ENCODE data around the gene SPSB1. TPM values are rescaled to one million over a fixed set of nuclear protein-coding genes. Genes with fewer than 3 reads are reported as not detected.

Gene SPSB1
- total RNA-seq, 1 donor from 2014 or later, result 78.6 TPM

DNA sequence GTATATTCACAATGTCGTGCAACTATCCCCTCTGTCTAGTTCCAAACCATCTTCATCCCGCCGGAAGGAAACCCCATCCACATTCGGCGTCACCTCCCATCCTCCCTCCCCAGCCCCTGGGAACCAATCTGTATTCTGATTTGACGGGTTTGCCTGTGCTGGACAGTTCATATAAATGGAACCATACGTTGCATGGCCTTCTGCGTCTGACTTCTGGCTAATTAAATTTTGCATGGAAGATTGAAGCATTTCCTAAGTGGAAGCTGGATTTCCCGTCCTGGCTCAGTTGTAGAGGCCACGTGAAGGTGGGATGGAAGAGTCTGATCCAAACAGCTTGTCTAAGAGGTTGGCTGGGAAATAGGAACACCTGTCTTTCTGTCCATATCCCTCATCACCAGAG, 14.6 kb downstream of the SPSB1 start:
- Mint-ChIP-seq H3K4me3 (ENCODE audit: unreplicated experiment) (peak overlapping the region; percentile 65), H3K36me3 (ENCODE audit: unreplicated experiment) (no peaks in the 10 kb centered on the region), H3K4me1 (ENCODE audit: low read depth, unreplicated experiment) (peaks cover 78% of the 10 kb centered on the region), H3K27me3 (ENCODE audit: unreplicated experiment) (peaks cover 13% of the 10 kb centered on the region), H3K9me3 (ENCODE audit: unreplicated experiment) (peaks cover 7% of the 10 kb centered on the region), H3K27ac (ENCODE audit: unreplicated experiment) (peak overlapping the region; percentile 59)
- TF ChIP-seq, protein P1, sequence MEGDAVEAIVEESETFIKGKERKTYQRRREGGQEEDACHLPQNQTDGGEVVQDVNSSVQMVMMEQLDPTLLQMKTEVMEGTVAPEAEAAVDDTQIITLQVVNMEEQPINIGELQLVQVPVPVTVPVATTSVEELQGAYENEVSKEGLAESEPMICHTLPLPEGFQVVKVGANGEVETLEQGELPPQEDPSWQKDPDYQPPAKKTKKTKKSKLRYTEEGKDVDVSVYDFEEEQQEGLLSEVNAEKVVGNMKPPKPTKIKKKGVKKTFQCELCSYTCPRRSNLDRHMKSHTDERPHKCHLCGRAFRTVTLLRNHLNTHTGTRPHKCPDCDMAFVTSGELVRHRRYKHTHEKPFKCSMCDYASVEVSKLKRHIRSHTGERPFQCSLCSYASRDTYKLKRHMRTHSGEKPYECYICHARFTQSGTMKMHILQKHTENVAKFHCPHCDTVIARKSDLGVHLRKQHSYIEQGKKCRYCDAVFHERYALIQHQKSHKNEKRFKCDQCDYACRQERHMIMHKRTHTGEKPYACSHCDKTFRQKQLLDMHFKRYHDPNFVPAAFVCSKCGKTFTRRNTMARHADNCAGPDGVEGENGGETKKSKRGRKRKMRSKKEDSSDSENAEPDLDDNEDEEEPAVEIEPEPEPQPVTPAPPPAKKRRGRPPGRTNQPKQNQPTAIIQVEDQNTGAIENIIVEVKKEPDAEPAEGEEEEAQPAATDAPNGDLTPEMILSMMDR (IDR thresholded peaks at IDR 0.05; ENCODE audit: partially characterized antibody, unreplicated experiment), result no peak
- DNase-seq, result no peak

DNA sequence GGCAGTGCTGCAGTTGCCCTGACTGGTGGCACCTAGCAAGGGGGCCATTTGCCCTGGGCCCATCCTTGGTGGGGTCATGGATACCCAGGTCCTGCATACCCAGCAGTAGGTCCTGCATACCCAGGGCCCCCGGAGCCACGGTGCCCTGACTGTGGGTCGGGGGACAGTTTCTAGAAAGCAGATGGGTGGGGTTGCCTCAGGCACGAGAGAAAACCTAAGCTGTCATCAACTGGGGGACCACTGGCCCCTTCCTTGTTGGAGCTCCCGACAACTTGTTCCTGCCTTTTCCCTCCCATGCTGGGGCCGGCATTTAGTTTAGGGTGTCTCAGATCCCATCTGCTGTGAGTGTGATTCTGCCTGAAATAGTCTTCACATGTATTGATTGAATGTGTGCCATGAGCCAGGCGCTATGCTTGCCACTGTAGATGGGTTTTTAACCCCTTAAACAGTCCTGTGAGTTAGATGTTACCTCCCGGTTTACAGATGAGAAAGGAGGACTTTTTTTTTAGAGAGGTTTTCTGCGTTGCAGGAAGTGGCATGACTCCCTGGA, 15.6 kb downstream of the SPSB1 start:
- TF ChIP-seq, protein P1 (IDR thresholded peaks at IDR 0.05; ENCODE audit: partially characterized antibody, unreplicated experiment), result no peak
- no peak for DNase-seq
- no peaks in the 10 kb centered on the region for H3K36me3 Mint-ChIP-seq (ENCODE audit: unreplicated experiment)
- H3K27ac Mint-ChIP-seq (ENCODE audit: unreplicated experiment), result no peak overlapping the region
- H3K4me1 Mint-ChIP-seq (ENCODE audit: low read depth, unreplicated experiment), result peaks cover 70% of the 10 kb centered on the region
- H3K27me3 Mint-ChIP-seq (ENCODE audit: unreplicated experiment), result peaks cover 17% of the 10 kb centered on the region
- peaks cover 7% of the 10 kb centered on the region for H3K9me3 Mint-ChIP-seq (ENCODE audit: unreplicated experiment)
- peak overlapping the region; percentile 69 for H3K4me3 Mint-ChIP-seq (ENCODE audit: unreplicated experiment)

DNA sequence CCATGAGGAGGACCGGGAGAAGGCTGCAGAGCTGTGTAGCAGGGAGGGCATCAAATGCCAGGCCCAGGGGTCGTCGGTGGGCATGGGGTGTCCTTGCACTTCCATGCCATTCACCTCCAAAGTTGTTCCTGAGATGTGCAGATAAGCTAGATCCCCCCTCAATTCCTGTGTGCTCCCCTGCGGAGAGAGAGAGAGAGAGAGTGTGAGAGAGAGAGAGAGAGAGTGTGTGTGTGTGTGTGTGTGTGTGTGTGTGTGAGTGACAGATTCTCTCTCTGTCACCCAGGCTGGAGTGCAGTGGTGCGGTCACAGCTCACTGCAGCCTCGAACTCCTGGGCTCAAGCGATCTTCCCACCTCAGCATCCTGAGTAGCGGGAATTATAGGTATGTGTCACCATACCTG, 16.4 kb downstream of the SPSB1 start:
- H3K27me3 Mint-ChIP-seq (ENCODE audit: unreplicated experiment), result peaks cover 17% of the 10 kb centered on the region
- DNase-seq, result no peak
- H3K27ac Mint-ChIP-seq (ENCODE audit: unreplicated experiment), result no peak overlapping the region
- H3K4me3 Mint-ChIP-seq (ENCODE audit: unreplicated experiment), result peak overlapping the region; percentile 64
- no peaks in the 10 kb centered on the region for H3K36me3 Mint-ChIP-seq (ENCODE audit: unreplicated experiment)
- H3K4me1 Mint-ChIP-seq (ENCODE audit: low read depth, unreplicated experiment), result peaks cover 66% of the 10 kb centered on the region
- TF ChIP-seq, protein P1 (IDR thresholded peaks at IDR 0.05; ENCODE audit: partially characterized antibody, unreplicated experiment), result no peak
- peaks cover 7% of the 10 kb centered on the region for H3K9me3 Mint-ChIP-seq (ENCODE audit: unreplicated experiment)

DNA sequence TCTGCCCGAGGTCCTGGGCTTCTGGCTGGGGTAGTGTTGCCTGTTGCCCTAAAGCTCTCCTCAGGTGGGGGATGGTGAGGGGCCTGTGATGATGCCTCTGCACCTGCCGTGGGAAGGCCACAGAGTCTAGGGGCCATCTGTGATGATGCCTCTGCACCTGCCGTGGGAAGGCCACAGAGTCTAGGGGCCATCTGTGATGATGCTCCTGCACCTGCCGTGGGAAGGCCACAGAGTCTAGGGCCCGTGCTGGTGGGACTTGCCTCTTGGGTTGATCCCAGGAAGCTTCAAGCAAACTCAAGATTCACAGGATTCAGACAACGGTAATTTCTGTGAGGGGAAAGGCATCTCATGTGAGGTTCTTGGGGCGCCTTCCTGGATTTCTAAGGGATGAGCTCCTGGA, 17.3 kb downstream of the SPSB1 start:
- H3K4me3 Mint-ChIP-seq (ENCODE audit: unreplicated experiment), result peak overlapping the region; percentile 55
- peaks cover 6% of the 10 kb centered on the region for H3K9me3 Mint-ChIP-seq (ENCODE audit: unreplicated experiment)
- no peaks in the 10 kb centered on the region for H3K36me3 Mint-ChIP-seq (ENCODE audit: unreplicated experiment)
- no peak for DNase-seq
- peaks cover 12% of the 10 kb centered on the region for H3K27me3 Mint-ChIP-seq (ENCODE audit: unreplicated experiment)
- TF ChIP-seq, protein P1 (IDR thresholded peaks at IDR 0.05; ENCODE audit: partially characterized antibody, unreplicated experiment), result no peak
- H3K4me1 Mint-ChIP-seq (ENCODE audit: low read depth, unreplicated experiment), result peaks cover 65% of the 10 kb centered on the region
- peak overlapping the region; percentile 22 for H3K27ac Mint-ChIP-seq (ENCODE audit: unreplicated experiment)

DNA sequence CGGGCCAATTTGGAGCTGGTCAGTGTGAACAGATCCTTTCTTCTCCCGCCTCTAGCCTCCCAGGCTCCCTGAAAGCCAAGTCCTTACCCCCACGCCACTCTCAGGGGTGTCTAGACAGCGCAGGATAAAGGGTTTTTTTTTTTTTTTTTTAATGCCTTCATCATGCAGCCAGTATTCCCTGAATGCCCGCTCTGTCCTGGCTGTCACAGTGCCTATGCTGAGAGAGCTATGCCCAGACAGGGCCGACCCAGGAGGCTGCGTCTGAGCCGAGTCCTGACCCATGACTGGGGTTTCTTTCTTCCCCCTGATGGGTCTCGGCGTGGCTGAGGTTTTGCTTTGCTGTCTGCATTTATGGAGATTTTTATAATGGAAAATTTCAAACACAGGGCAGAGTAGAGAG, 18.3 kb downstream of the SPSB1 start:
- peak overlapping the region; percentile 20 for H3K4me3 Mint-ChIP-seq (ENCODE audit: unreplicated experiment)
- H3K27ac Mint-ChIP-seq (ENCODE audit: unreplicated experiment), result no peak overlapping the region
- H3K9me3 Mint-ChIP-seq (ENCODE audit: unreplicated experiment), result peaks cover 5% of the 10 kb centered on the region
- peaks cover 58% of the 10 kb centered on the region for H3K4me1 Mint-ChIP-seq (ENCODE audit: low read depth, unreplicated experiment)
- no peaks in the 10 kb centered on the region for H3K36me3 Mint-ChIP-seq (ENCODE audit: unreplicated experiment)
- TF ChIP-seq, protein P1 (IDR thresholded peaks at IDR 0.05; ENCODE audit: partially characterized antibody, unreplicated experiment), result no peak
- peaks cover 11% of the 10 kb centered on the region for H3K27me3 Mint-ChIP-seq (ENCODE audit: unreplicated experiment)
- DNase-seq, result no peak
